GM18909 (cell line): ENCODE results near the gene USP34.
"Not testable (repeated sequence)": the region's sequence is repeated elsewhere in the genome, so short reads cannot be mapped to it uniquely, and the experiment has no call there.

ENCODE experiments used
- ATAC-seq: cut with Tn5 transposase; IDR thresholded peaks from one replicate; pipeline ENCODE4 v1.9.1; 2021; ENCODE audit warnings: mild to moderate bottlenecking; ENCODE audit not compliant: unreplicated experiment, poor library complexity

Gene USP34

GRCh38 chr2:61461404-61461803, 9.5 kb downstream of the USP34 start:
- ATAC-seq: no peak

- no peak for ATAC-seq
Measured at GRCh38 chr2:61460163-61460562, 10.7 kb downstream of the USP34 start.

GRCh38 chr2:61456746-61457420, 14.0 kb downstream of the USP34 start:
- no peak for ATAC-seq

- ATAC-seq: no peak
Measured at GRCh38 chr2:61456070-61456745, 14.7 kb downstream of the USP34 start.

GRCh38 chr2:61454972-61455371, 15.9 kb downstream of the USP34 start:
- ATAC-seq: not testable (repeated sequence)

GRCh38 chr2:61454383-61454782, 16.5 kb downstream of the USP34 start:
- no peak for ATAC-seq

GRCh38 chr2:61452392-61452791, 18.5 kb downstream of the USP34 start:
- no peak for ATAC-seq

GRCh38 chr2:61451178-61451577, 19.7 kb downstream of the USP34 start:
- ATAC-seq: no peak

GRCh38 chr2:61450144-61450543, 20.7 kb downstream of the USP34 start:
- ATAC-seq: no peak

- ATAC-seq: no peak
Measured at GRCh38 chr2:61448229-61448628, 22.7 kb downstream of the USP34 start.

GRCh38 chr2:61446971-61447370, 23.9 kb downstream of the USP34 start:
- not testable (repeated sequence) for ATAC-seq

GRCh38 chr2:61443342-61444041, 27.4 kb downstream of the USP34 start:
- peak; percentile 96 for ATAC-seq

- no peak for ATAC-seq
Measured at GRCh38 chr2:61439241-61440002, 31.5 kb downstream of the USP34 start.

- ATAC-seq: no peak
Measured at GRCh38 chr2:61438670-61439069, 32.2 kb downstream of the USP34 start.

GRCh38 chr2:61437170-61437569, 33.7 kb downstream of the USP34 start:
- no peak for ATAC-seq

- no peak for ATAC-seq
Measured at GRCh38 chr2:61436092-61436491, 34.8 kb downstream of the USP34 start.

GRCh38 chr2:61435291-61435690, 35.6 kb downstream of the USP34 start:
- no peak for ATAC-seq

GRCh38 chr2:61434314-61434713, 36.6 kb downstream of the USP34 start:
- no peak for ATAC-seq

- ATAC-seq: no peak
Measured at GRCh38 chr2:61433606-61434005, 37.3 kb downstream of the USP34 start.

- ATAC-seq: no peak
Measured at GRCh38 chr2:61432990-61433389, 37.9 kb downstream of the USP34 start.

- no peak for ATAC-seq
Measured at GRCh38 chr2:61431345-61431744, 39.5 kb downstream of the USP34 start.
